ENCODE results near the gene CLDN10.
"Not testable (repeated sequence)": the region's sequence is repeated elsewhere in the genome, so short reads cannot be mapped to it uniquely, and the experiment has no call there.

CLDN10 gene

DNA sequence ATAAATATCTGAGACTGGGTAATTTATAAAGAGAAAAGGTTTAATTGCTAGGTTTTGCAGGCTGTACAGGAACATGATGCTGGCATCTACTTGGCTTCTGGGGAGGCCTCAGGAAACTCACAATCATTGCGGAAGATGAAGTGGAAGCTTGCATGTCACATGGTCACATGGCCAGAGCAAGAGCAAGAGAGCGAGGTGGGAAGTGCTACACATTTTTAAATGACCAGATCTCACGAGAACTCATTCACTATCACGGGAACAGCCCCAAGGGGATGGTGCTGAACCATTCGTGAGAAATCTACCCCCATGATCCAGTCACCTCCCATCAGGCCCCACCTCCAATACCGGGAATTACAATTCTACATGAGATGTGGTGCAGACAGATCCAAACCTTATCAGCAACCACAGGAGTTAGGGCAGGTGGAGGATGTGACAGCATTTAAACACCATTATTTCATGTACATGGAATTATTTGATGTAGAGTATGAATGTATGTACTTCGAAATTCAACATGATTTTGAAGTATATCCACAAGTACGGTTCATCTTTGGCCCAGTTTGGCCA is 10.5 kb upstream of the CLDN10 start:
- DNase-seq, result no peak

DNA sequence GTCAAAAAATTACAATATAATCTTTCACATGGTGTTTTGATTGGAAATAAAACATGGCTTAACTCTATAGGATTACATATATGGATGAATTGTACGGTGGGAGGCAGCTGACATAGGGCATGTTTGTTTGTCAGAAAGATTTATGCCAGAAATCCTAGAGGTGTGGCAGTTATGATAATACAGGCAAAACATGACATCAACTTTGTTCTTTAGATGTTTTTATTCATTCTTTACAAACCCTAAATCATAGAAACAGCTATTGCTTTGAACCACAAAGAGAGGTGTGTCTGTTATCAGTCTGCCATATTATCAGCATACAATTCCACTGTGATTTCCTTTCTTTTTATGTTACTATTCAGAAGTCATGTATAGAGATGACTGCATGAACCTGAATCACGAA is 8.2 kb upstream of the CLDN10 start:
- DNase-seq, result no peak

DNA sequence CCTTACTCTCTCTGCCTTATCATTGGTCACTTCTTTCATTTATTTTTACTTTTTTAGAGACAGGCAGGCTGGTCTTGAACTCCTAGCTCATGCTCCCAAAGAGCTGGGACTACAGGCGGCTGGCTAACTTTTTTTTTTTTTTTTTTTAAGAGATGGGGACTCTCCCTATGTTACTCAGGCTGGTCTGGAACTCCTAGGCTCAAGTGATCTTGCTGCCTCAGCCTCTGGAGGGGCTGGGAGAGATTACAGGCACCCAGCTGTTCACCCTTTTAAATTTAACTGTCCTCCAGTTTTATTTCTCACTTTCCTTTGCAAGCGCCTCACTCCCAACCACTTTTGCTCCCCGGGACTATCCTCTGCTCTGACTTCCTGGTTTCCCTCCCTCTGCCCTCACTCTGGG is 5.6 kb upstream of the CLDN10 start:
- no peak for DNase-seq

DNA sequence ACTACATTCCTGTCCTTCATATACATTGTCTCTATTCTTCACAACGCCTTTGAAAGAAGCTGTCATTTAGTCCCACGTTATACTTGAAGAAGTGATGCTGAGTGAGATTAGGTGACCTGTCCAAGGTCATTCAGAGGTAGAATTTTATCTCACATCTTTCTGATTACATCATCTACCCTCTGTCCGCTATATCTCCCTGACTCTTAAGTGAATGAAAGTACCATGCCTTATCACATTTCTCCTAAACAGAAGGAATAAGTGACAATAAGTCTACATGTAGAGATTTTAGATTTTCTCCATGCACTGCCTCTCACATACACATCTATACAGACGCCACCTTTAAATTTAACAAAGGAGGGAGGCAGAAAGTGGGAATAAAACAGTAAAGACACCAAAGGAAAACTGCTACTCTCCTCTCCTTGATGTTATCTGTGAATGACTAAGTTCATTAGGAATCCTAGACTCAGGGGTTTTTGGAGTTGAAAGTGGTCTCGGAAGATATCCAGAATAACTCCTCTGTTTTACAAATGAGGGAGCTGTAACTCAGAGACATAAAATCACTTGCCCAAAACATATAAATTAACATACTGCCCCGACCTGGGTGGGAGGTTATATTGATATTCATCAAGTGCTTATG is 4.9 kb upstream of the CLDN10 start:
- DNase-seq, result no peak

DNA sequence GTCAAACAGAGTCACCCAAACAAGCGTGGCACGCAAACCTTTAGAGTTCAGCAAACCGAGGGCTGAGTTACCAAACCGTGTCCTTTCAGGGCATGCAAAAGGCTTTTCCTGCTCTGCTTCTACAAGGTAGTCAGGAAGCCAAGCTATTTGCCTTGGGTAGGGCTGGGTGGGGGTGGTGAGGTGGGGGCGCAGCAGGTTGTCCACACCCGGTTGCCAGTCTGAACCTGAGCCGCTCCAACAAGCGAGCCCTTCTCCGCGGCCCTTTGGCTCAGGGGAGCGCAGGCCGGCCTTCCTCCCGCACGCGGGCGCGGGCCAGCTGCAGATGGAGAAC is 347 bp upstream of the CLDN10 start:
- peak; percentile 2 for DNase-seq

DNA sequence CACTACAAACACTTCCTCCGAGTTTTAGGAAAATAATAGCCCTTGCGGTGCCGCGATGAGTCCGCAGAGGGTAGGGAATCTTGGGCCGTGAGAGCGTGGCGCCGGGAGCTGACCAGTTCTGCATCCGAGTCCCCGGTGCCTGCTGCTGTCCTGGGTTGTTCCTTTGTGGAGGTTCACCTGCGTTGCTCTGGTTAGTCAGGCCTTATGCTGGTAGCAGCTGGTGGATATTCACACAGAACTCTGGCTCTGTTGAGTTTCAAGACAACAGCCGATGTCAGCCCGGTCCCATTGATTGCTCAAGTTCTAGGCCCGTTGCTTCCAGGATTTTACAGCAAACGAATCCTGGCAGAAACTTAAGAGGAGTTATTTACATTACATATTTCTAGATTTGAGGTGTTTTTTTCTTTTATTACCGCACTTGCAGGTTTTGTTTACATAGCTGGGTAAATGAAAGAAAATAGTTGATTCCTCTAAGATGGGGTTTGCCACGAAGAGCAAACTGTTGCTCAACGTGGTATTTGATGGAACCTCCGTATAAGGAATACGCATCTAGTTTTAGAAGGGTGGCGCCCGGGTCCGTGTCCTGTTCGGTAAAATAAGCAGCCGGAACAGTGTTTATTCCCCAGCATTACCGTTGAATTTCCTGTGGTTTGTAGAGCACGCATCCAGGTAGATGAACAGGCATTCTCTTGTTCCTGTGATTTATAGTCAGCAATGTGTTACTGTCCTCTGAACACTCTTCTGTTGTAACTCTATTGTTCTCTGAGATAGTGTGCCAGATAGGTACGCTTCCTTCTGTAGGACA is 1.3 kb downstream of the CLDN10 start:
- DNase-seq, result peak; percentile 40

DNA sequence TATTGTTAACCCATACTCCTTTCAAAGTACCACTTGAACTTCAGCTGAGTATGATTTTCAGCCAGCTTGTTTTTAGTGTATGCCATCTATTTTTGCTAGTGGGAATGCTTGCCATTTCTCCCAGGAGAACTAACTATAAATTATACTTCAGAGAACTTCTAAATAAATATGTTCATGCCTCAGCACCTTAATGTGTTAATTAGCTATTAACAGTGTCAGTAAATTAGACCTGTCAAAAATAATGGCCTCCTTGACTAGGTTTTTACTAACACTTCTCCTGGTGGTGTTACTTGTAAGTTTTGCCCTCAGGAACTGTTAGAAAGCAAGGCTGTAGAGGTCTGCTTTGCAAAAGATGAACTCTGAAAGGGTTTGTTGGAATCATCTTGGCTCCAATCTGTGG is 4.5 kb downstream of the CLDN10 start:
- DNase-seq, result no peak

DNA sequence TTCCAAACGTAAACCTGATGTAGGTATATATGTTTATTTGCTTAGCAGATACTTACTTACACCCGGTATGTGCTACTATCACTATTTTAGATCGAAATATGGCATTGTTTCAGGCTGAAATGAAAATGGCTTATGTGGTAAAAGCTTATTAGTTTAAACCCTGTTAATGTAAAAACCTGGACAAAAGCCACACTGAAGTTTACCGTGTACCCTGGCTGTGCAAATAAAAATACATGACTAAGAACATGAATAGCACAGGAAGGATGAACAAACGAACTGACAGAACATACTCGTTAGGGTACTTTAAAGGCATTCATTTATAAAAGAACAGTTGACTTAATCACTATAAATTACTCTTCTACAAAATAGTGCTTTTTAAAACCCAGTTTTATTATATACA is 6.6 kb downstream of the CLDN10 start:
- no peak for DNase-seq

DNA sequence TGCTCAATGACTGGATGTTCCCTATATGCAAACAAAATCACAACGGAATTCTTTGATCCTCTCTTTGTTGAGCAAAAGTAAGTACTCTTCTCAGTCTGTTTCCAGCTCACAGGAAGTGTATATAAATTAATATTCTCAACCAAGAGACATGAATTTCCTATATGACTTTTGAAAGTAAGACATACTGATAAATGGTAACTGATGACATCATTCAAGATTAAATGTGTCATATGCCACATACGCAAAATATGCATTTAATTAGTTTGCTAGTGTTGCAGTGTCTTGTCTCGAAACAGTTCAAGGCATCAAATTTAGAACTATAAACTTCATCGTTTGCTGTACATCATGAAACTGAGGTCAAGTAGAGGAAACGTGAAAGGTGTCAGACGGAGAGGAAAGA is 7.9 kb downstream of the CLDN10 start:
- no peak for DNase-seq

DNA sequence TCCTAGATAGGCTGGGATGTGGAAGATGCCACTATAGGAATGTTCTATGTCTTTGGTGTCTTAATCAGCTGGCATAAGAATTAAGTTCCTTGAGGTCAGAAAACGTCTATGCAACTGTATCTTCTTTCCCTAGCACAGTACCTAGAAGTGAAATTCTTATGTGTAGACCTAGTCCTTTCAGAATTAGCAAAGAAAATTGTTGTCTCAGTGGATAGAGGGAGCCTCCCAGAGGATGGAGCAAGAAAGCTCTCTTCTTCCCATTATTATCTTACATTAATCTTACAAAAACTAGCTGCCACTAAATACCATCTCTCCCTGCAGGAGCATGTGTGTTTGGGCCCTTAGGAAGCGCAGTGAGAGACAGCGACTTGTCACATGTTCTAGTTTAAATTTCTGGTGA is 11.6 kb downstream of the CLDN10 start:
- DNase-seq, result no peak

DNA sequence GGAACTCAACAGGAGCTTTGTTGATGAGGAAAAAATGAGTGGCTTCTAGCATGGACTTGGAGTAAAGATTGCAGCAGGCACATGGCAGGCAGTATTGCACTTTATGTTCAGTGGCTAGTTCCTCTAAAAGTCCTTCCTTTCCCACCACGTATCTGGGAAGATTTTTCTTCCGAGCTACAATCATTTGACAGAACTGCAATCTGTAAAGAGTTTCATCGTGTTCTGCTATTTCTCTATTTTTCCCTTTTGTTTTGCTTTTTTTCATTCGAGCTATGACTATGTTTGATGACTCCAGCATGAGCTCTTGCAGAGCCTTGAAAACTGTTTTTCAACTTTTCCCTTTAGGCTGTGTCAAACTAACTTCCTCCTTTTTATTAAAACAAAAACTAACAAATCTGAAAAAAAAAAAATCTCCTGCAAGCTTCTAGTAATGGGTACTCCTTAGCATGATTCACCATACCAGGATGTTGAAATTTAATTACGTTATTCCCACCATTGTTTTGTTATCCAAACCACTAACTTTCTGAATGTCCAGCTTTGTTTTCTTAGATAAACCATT is 12.3 kb downstream of the CLDN10 start:
- no peak for DNase-seq

DNA sequence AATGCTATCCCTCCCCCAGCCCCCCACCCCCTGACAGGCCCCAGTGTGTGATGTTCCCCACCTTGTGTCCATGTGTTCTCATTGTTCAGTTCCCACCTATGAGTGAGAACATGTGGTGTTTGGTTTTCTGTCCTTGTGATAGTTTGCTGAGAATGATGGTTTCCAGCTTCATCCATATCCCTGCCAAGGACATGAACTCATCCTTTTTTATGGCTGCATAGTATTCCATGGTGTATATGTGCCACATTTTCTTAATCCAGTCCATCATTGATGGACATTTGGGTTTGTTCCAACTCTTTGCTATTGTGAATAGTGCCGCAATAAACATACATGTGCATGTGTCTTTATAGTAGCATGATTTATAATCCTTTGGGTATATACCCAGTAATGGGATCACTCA is 13.2 kb downstream of the CLDN10 start:
- not testable (repeated sequence) for DNase-seq

DNA sequence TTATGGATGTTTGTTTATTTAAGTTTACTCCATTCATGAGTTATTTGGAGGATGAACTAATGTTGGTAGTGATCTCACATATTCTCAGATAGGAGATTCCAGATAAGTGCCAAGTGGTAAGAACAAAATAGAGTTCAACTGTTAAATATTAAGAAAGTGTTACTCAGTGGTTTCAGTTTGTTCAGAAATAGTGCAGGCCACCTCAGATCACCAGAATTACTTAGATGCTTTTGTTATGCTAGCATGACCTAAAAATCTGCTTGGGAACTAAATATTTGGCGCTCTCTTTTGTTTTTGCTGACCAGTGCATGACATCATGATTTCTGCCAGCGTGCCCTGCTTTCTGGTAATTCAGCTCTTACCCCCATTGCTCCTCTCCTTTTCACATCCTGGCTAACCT is 15.6 kb downstream of the CLDN10 start:
- DNase-seq, result no peak

DNA sequence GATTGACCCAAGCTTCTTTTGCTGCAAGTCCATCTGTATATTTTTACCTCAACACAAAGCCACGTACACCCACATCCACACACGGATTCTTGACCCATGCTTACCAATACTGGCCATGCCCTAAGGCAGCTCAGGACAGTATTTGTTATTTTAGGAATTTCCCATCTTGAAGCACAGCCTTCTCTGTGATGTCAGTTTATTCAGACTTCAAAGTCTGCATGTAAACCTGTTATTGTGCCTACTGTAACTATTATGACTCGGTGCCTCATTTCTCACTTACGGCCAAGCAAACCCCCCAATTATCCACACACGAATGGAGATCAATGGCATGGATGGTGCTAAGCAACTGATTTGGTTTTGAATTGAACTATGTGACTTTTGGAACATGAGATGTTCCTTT is 17.5 kb downstream of the CLDN10 start:
- DNase-seq, result no peak

DNA sequence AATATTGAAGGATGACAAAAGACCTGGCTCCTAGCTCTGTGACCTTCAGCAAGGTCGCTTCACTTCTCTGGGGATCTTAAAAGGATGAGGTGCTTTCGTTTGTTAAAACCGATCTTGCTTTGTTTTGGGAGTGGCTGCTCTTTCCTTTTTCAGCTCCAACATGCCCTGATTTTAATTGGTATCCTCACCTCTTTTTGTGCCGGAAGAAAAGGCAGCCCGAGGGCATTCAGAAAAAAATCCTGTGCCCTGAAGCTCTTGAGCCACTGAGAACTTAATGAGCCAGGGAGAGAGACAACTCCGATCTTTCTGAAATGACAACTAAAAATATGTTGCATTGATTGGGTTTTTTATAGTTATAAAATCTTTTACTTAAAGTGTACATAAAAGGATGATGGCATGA is 19.4 kb downstream of the CLDN10 start:
- DNase-seq, result no peak

DNA sequence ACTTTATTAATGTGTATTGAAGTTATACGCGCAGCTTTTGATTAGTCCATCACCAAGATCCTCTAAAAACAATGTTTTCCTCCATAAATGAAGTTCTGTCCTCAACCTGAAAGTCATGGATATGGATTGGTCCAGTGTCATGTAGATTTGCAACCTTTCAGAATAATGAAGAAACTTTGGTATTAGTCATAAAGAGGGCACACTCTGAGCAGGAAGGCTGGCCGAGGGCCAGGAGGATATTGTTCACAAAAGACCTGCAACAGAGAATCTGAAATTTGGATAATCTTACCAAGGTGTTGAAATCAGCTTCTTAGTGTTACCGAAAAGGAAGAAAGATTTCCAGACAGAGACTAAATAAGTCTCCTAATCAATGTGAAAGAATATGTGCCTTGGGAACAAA is 20.7 kb downstream of the CLDN10 start:
- no peak for DNase-seq

DNA sequence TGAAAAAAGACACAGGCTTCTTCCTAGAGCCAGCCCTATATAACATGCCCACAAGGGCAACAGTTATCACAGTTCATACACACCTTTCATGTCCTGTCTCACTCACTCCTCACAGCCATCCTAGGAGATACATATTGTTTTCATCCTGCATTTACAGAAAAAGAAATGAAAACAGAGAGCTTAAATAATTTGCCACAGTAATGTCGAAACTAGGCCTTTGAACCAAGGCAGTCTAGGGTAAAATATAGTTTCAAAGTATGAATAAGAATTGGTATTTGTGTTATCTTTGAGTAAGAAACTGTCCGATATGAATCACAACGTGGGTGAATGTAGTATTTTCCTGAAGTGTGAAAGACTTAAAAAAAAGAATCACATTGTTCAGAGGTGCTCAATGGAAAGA is 26.8 kb downstream of the CLDN10 start:
- no peak for DNase-seq

DNA sequence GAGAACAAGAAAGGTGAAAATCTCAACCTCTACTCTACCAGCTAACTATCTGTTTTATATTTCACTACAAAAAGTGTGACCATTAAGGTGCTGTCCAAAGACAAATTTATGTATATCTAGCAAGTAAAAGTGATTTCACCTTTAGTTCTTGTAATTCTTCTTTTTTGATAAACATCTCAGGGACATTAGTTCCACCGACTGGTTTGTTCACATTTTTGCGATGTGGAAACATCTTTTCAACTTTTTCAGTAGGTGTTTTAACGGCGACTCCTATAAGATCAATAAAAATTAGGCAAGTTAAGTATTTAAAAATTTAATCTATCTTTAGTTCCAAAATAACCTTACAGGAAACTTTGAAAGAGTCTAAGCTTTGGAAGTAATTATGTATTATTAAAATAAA is 33.3 kb downstream of the CLDN10 start:
- no peak for DNase-seq

DNA sequence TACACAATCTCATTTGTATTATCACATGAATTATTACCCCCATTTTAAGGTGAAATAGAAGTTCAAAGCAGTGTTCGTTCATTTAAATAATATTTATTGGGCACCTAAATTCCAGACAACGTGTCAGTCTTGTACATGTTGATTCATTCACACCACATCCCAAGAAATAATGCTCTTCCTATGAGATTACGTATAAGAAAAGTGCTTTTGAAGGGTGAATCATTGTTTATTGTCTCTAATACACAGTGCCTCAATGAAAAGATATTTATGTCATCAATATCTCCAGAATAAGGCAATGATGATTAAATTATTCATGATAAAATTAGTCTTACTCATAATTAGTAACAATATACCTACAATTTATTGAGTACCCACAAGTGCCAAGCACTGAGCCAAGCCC is 35.6 kb downstream of the CLDN10 start:
- DNase-seq, result no peak

DNA sequence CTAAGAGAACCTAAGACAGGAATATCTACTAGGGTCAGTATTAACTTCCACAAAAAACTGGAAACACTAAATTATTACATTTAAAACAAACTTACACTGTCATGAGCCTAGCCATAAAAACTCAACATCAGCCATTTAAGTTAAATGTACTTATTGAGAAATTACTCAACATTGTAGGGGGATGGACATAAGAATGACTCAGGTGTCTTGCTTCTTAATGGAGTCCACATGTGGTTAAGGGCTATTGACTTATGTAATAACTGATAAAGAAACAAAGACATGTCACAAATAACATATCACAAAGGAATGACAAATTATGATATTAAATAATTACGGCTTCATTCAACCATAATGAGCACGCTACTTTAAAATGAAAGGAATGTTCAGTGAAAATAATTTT is 36.2 kb downstream of the CLDN10 start:
- no peak for DNase-seq

DNA sequence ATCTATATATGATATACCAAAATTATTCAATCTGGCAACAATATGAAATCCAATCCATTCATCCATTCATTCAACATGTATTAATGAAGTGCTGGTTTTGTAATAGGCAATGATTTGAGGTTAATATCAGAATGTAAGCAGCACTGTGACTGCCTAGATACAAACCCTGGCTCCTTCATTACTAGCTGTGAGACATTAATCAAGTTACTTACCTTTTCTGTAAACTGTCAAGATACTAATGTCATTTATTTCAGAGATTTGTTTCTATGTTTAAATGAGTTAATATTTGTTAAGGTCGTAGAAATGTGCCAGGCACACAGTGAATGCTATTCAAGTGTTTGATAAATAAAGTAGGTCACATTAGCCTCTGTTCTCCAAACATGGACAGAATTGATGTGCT is 40.9 kb downstream of the CLDN10 start:
- no peak for DNase-seq

DNA sequence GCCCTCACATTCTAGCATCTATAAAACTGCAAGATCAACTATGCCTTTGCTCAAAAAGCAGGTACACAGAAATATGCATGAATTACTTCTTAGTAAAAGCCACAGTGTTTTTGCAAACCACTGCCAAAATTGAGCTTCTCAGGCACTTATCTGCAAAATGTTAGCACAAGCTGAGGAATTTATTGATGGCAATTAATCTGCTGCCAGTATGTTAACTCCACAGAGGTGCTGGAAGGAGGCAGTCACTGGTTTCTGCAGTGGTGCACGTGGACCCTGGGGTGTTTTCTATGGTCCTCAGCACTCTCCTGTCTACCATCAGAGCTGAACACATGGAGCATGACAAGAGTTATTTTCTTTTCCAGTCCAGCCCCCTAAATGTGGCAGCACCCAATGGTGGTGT is 44.2 kb downstream of the CLDN10 start:
- DNase-seq, result no peak

DNA sequence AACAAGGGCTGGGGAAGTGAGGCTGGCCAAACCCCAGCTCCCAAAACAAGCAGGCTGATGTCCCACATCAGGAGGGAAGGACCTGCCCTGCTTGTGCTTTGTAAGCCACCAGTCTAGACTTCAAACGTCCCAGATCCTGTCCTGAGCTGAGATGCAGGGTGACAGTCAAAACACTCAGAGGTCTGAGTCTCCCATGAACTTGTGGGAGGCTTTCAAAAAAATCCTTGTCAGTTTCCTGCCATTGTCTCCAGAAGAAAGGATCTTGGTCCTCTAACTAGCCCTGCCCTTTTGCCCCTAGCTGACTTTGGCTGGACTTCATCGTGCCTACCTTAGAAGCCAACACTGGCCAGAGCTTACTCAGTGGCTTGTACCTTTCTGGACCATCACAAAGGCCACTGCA is 48.7 kb downstream of the CLDN10 start:
- no peak for DNase-seq

DNA sequence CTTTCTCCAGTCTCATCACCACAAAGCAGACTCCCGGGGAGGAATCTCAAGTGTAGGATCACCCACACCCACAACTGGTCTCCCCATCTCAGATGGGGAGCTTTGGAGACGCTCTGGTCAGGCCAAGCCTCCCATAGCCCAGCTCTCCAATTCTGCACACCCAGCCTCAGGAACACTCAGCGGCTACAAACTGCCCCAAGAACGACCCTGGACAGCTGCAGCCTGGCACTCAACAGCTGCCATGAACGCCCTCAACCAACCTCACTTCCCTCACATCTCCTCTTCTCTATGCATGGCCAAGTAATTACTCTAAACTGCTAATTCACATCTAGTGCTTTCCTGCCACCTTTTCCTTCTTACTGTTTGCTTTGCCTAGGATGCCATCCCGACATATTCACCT is 49.4 kb downstream of the CLDN10 start:
- DNase-seq, result no peak

Data from NCI-H2227 treated with DMSO at 0.1 percent for 48 hours (cell line).